RKO (cell line): ENCODE results near the gene ZNF48.
A peak's percentile ranks its signal among the peaks of the same experiment; 100 is the strongest.

Experiments used
- DNase-seq: peaks from one replicate; pipeline ENCODE4 v3.0.0-alpha.2; 2016; ENCODE audit warnings: low spot score

Gene ZNF48

GRCh38 chr16:30395155-30395991, at the start of gene ZNF48:
ZNF48 (plus strand) TSS chr16:30395420; CDS start chr16:30395795, 375 bp downstream.
- peak; percentile 89 for DNase-seq

GRCh38 chr16:30346286-30346685, 48.9 kb upstream of the ZNF48 start:
- no peak for DNase-seq

DNA sequence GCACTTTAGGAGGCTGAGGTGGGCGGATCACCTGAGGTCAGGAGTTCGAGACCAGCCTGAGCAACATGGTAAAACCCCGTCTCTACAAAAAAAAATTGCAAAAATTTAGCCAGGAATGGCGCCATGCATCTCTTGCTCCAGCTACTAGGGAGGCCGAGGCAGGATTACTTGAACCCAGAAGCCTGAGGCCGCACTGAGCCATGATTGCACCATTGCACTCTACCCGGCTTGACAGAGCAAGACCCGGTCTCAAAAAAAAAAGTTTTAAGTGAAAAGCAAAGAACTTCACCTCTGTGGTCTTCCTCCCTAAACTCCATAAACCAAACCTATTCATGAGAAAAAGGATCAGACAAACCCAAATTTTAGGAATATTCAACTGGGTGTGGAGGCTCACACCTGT, 47.1 kb upstream of the ZNF48 start:
- no peak for DNase-seq

- no peak for DNase-seq
These were observed 46.3 kb upstream of the ZNF48 start for GRCh38 chr16:30348929-30349328.

- no peak for DNase-seq
These were observed 45.5 kb upstream of the ZNF48 start for GRCh38 chr16:30349675-30350074.

DNA sequence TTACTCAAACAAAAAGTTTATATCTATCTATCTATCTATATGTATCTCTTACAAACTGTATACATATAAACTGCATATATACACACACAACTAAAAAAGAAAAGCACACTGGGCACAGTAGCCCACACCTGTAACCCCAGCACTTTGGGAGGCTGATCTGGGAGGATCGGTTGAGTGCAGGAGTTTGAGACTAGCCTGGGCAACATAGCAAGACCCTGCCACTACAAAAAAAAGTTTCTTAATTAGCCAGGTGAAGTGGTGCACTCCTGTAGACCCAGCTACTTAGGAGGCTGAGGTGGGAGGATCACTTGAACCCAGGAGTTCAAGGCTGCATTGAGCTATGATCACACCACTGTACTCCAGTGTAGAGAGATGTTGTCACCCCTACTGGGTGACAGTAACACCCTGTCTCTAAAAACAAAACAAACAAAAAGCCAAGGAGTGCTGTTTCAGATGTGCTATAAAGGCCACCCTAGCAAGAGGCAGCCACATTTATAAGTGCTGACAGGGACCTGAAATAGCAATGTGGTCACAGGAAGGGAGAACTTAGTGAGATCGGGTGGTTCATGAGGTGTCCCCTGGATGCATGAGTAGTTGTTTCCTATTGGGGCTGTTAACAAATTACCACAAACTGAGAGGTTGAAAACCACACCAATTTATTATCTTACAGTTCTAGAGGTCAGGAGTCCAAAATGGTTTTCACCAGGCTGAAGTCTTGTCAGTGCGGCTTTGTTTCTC, 44.9 kb upstream of the ZNF48 start:
- DNase-seq, result no peak

DNA sequence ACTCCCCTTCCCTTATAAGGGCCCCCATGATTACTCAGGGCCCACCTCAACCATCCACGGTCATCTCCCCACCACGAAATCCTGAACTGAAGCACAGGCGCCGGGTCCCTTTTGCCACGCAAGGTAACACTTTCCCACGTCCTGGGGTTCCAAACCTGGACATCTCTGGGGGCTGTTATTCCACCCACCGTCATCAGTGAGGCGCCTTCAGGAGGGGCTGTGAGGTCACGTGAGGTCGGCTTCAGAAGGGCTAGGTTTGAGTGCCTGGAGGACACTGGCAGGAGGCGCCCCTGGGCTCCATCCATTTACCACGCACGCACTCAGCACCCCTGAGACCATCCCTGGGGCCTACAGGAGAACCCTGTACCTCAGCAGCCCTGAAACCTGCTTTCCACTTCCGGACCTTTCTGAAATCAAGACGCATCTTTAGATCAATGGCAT, 44.2 kb upstream of the ZNF48 start:
- DNase-seq, result no peak

- DNase-seq, result peak; percentile 19
These were observed 43.4 kb upstream of the ZNF48 start for GRCh38 chr16:30351586-30352419.

GRCh38 chr16:30352488-30353401, 42.5 kb upstream of the ZNF48 start:
- peak; percentile 25 for DNase-seq

DNA sequence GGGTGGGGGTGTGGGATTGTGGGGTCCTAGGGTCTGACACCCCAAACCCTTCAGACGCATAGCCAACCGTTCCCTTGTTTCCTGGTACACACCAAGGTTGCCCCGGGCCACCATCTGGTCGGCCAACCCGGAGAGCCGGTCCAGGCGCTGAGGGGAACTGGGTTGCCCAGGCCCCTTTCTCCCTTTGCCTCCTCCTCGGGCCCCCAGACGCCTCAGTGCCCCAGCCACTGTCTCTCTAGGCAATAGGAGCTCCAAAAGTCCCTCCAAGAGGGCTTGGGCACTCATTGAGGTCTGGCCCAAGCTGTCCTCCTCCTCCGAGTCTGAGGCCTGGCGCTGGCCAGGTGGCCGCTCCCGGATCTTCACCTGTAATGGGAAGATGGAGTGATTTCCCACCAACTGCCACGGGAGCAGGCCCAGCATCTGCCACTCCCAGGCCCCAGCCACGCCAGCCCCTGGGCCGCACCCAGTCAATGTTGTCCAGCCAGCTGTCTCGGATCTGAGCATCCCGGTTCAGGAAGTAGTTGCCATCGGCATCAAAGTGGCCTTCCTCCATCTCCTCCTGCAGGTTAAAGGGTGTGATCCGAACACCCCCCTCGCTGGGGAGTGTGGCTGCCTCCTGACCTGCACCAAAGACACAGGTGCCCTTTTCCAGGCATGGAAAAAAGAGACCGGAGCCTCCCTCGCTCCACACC, 41.6 kb upstream of the ZNF48 start:
- no peak for DNase-seq

GRCh38 chr16:30354423-30355143, 40.6 kb upstream of the ZNF48 start:
- peak; percentile 46 for DNase-seq

DNA sequence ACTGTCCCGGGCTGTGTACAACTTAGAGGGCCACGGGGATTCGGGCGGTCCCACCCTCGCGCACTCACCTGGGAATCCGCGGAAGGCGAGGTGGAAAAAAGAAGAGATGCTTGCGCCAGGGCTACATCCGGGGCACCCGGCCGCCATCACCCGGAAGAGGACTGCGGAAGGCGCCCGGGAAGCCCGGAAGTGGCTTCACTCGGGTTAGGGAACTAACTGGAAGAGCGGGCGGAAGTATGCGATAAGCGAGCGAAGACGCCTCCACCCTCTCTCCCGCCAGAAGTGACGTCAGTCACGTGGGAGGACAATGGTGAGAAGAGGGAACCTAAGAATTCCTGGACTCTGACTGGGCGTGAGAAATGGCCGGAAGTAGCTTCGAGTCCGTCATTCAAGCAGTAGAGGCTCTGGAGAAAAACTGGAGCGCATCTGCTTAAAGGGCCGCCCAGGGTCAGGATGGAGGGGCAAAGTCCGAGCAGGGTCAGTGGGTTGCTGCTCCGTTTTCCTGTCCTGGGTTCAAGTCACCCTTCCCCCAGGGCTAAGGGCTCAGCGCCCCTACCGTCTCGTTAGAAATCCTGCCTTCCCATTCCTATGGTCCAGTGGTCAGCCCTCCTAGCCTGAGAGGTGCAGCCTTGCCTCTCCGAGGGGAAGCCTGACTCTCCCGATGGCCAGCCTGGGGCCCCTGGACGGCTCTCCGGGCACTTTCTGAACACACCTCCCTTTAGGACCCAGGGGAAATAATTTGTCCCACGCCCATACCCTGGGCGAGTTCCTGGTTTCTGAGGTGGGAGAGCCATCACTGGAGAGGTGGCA, 39.9 kb upstream of the ZNF48 start, which contains the start of gene CD2BP2:
CD2BP2 (minus strand) TSS at position 165 of the 810 bp plus-strand sequence. CDS start 627 bp downstream, outside the sequence.
- DNase-seq, result peak; percentile 100

DNA sequence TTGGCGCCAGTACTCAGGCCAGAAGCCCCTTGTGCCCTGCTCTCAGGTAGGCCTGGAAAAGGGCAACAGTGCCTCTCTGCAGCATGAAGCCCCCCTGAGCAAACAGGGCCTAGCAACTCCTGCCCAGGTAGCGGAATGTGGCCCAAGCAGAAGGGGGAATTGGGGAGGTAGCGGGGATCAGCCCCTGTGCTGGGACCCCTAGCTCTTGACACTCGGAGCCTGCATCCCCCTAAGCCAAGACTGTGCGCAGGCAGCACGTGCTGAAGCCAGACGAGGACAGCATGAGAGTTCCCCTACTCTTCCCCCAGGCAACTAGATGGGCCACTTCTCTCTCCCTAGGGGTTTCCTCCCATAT, 39.3 kb upstream of the ZNF48 start:
- DNase-seq, result no peak

DNA sequence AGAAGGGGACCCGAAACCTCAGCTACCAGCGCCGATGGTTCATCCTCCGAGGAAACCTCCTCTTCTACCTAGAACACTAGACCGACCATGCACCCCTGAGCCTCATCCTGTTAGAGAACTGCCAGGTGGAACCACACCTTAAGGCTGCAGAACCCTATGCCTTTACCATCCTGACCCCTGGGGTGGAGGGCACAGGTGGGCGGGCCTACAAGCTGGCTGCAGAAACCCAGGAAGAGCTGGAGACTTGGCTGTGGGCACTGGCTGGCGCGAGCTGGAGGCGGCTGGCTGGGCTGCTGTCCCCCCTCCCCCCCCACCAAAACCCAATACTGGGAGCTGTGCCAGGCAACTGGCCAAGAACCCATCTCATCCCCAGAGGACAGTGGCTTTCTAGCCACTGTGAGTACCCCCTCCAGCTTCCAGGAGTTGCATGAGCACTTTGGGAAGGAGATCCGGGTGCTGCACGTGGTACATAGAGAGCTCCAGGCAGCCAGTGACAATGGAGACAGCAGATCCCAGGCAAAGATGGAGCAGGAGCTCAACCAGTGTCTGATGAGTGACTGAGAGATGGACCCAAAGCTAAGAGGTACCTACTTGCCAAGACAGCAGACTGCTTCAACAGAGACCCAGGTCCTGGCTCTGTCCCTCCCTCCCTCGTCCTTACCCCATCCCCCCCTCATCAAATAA, 38.7 kb upstream of the ZNF48 start:
- no peak for DNase-seq

GRCh38 chr16:30357085-30357714, 38.0 kb upstream of the ZNF48 start:
- DNase-seq, result no peak

- DNase-seq, result no peak
These were observed 37.3 kb upstream of the ZNF48 start for GRCh38 chr16:30357715-30358576.

DNA sequence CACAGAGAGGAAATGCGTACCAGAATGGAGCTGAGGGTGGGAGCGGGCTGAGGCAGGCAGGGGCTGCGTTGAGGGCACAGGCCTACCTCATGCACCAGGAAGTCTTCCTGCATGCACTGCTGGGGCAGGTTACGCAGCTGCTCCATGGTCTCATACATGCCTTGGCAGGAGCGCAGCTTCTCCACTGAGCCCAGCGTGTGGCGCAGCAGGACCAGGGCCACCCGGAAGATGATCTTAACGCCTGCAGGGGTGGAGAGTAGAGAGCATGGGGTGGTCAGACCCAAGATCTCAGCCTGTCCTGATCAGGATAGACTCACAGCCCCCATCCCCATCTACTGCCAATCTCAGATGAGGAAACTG, 36.7 kb upstream of the ZNF48 start:
- no peak for DNase-seq
